T1000 (cell line): Measurements from ENCODE around the gene LAMA5.

ENCODE experiments used
- DNase-seq: peaks from one replicate; lab custom pipeline; 2025; ENCODE audit warnings: mixed read lengths; lab: John Stamatoyannopoulos, UW

LAMA5 gene

DNA sequence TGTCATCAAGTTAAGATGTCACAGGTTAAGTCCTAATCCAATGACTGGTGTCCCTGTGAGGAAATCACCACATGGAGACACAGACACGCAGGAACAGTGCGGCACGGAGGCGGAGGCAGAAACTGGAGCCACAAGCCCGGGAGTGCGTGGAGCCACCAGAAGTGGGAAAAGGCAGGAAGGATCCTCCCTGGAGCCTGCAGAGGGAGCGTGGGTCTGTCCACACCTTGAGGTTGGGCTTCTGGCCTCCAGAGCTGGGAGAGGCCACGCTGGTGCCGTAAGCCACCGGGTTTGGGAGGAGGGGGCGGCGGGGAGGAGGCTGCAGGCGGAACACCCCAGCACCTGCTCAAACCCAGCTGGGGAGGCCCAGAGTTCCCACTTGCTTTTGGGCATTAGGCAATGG, 36.2 kb upstream of the LAMA5 start:
- no peak for DNase-seq

DNA sequence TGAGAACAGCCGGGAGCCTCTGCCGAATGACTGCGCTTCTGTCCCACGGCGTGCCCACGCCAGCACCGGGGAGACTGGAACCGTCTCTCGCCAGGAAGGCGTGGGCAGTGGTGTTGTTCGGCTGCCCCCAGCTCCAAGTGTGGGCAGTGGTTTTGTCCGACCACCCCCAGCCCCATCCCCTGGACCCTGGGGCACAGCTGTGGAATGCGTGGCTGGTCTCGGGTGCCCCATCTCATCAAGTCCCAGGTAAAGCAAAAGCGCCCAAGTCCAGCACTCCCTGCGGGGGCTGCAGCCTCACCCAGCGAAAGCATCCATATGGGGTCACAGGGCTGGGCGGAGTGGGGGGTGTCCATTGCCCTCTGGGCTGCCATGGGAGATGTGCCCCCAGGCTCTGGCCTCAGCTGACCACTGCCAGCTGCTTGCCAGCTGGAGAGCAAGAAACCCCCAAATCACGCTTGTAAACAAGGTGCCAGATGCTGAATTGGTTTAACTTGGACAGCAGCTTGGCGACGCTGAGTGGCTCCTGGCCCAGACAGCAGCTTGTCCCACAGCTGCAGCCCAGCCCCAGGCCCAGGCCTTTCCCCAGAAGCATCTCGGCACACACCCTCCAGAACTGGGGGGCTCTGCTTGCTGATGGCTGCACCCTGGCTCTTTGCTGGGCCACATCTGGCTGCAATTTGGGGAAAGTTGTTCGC, 35.5 kb upstream of the LAMA5 start:
- no peak for DNase-seq

DNA sequence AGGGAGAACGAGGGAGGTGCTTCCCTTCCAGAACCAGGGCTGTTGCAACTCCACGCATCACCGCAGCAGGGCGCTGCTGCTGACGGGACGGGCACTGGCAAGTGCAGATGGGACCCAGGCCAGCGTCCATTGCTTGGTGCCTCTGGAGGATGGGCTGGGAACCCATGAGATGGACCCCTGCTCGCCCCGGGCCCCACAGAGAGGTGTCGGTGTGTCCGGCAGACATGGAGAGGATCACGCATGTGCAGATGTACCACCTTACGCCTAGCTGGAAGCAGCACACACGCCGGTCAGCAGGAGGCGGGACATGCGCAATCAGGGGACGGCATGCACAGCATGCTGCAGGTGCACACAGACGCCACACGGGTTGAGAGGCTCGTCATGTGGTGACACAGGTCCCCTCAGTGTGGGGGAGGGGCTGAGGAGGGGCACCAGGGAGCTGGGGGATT, 34.2 kb upstream of the LAMA5 start:
- no peak for DNase-seq

DNA sequence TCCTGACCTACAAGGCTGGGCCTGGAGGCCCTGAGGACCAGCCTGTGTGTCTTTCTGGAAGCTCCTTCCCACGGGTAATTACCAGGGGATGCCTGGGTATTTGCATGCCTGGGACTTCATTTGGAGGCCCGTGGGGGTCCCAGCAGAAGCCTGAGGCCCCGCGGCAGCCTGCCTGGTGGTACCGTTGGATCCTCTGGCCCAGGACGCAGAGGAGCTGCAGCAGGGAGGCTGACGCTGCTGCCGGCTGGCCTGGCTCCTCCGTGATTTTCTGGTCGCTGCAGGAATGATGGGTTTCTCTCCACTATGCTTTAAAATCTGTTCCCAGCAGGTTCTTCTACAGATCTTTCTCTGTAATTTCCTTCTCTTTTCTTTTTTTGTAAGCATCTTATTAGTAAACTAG, 33.4 kb upstream of the LAMA5 start:
- DNase-seq: no peak

DNA sequence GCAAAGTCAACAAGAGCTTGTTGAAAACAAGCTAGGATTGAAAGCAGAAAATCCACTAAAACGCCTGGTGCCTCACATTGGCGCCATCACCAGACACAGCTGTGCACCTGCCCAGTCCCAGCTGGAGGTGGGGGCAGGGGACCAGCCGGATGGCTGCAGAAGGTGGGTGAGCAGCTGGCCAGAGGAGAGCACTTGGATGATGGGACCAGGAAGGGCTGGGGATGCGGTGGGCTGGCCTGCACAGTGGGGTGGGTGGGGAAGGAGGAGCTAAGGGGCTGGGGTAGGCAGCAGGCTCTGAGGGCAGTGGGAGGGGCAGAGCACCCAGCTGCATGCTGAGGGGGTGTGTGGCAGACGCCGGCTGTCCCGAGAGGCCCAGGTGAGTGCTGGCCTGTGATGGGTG, 32.9 kb upstream of the LAMA5 start:
- no peak for DNase-seq

DNA sequence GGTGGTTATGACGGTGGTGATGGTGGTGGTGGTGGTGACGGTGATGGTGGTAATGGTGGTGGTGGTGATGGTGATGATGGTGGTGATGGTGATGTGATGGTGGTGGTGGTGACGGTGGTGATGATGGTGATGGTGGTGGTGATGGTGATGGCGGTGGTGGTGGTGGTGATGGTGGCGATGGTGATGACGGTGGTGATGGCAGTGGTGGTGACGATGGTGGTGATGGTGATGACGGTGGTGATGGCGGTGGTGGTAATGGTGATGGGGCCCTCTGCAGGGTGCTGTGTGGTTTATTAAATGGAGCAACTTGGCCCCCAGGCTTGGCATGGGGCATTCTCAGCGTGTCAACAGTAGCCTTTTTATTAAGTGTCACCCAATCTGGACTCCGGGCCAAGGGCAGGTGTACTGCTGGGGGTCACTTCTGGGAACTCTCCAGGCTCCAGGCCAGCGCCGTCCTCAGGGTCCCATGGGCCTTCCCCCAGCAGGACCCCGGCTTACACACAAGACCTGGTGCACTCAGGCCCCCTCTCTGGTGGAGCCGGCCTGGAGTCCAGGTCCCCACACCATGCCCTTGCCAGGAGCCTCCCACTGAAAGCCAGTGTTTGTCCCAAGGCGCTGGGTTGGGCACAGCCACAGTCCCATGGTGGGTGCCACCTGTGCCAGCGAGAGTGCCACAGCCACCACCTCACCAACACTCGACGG, 31.2 kb upstream of the LAMA5 start:
- DNase-seq: no peak

DNA sequence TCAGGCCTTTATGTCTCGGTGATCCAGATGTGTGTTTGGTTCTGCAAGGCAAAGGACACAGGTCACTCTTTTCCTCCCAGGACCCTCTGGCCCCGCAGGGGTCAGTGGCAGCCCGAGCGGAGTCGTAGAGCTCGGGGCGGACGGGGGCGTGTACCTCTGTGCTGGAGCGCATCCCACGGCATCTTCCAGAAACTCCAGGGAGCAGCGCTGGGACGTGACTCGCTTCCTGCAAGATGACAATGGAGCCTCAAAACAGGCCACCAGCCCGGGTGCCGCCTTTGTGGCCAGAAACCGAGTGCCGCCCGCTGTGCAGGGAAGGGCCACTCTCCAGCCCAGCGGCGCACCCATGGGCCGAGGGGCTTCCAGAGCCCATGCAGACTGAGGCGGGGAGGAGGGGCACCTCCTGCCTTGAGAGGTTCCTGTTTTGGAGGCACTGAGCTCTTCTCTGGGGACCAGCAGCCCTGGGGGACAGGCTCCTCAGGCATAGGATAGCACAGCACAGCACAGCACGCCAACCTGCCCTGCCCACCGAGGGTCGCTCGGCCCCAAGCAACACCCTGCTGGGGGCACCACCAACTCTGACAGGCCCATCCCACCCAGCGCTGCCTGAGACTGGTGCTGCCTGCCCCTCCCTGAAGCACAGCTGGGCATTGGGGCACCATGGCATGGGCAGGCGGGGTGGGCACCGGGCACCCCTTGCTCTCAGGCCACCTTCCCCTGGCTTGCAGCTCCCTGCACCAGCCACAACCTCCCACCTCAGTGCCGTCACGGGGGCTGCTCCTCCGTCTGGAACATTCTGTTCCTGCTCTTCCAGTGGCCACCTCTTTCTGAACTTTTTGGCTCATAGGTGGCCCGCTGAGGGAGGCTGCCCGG, 29.5 kb upstream of the LAMA5 start:
- no peak for DNase-seq

DNA sequence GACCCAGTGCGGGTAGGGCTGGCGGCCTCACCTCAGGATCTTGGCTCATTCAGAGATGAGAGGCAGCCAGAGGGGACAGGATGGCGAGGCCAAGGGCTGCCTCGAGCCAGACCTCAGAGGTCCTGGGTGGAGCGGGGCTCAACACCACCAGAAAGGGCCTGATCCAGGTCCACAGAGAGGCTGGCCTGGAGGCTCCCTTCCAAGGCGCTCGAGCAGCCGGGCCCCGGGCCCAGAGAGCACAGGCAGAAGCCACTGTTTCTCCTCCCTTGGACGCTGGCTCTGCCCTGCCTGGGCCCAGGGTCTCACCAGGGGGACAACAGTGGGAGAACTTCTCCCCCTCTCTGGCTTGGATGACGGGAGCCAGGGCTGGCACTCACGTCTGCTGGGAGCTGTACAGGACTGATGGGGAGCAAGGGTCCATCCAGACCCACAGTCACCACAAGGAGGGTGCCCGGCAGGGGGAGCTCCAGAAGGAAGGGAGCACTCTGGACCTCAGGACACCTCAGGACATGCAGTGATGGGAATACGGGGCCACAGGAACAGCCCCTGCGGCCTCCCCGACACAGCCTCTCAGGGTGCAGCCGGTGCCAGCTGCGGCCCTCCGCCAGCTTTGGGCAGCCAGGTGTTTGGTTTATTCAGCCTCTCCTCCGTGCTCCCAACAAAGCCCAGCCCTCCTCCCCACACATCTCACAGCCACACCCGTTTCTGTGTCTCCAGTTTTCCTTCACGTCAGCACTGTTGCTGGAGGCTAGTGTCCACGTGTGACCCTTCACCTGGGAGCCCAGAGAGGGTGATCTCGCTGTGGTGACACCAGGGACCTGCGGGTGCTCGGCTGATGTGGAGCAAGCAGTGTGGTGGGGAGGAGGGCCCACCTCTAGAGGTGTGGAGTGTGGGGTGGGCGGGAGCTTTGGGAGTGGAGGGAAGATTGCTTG, 28.5 kb upstream of the LAMA5 start:
- DNase-seq: no peak

DNA sequence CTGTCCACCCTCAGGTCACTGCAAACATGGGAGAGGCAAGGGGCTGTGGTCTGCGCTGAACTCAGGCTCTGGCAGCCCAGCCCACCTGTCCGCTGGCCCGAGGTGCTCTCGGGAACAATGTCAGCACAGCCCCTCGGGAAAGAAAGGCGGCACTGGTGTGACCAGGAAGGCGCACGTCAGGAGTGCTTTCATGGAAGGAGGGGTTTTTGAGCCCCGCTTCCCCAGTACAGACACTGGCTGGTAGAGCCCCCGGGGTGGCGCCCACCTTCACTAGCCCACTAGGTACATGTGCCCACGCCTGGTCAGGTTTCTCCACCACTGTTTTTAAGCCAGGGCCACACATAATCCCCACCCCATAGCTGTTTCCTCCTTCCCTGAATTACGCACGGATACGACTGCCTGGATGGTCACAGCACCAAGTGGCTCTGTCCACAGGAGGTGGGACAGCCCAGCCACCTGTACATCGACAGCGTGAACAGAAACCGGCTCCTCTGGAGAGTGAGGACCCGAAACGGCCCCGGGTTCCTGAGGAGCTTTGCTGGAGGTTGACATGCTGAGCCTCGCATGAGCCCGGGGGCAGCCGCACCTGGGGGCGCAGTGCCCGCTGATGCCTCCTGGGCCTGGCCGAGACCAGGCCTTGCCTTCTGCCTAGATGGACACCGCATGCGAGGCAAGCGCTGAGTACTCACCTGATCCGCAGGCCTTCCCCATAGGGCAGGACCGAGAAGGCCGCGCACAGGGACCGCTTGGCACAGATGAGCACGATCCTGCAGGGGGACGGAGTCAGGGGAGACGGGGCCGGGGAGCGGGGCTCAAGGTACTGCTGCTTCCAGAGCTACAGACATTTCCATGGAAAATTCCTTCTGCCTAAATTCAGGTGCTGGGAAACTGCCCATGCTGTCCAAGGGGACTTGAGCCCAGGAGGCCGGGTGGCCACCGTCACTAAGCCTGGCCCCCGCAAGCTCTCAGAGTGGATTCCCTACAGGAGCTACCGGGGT, 27.4 kb upstream of the LAMA5 start:
- no peak for DNase-seq

DNA sequence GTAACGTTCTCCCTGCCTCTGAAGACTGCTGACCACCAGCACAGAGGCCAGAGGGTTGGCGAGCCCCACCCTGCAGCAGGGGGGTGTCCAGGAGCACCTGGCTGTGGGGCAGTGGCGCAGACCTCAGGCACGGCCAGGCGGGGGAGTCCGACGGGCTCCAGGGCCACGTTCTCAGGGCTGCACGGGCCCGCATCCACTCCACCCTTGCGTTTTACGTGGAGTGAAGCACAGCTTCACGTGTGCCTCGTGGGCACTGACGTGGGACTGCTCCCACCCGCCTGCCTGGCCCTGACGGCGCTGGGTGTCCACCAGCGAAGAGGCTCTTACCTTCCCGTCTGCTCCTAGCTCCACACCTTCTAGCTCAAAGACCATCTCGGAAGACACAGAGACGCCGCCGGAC, 26.7 kb upstream of the LAMA5 start:
- DNase-seq: no peak

DNA sequence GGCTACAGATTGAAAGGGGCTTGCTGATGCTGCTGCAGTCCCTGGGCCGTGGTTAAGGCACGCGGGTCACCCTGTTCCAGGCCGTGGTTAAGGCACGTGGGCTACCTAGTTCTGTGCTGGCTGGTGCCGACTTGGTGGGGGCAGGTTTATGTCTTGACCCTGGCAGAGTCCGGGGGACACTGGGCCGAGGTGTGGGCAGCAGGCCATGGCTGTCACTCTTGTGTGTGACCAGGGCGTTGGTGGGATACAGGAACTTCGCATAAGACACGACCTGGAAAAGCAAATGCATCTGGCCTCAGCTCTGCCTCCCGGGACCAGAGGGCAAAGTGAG, 26.2 kb upstream of the LAMA5 start:
- DNase-seq: no peak

DNA sequence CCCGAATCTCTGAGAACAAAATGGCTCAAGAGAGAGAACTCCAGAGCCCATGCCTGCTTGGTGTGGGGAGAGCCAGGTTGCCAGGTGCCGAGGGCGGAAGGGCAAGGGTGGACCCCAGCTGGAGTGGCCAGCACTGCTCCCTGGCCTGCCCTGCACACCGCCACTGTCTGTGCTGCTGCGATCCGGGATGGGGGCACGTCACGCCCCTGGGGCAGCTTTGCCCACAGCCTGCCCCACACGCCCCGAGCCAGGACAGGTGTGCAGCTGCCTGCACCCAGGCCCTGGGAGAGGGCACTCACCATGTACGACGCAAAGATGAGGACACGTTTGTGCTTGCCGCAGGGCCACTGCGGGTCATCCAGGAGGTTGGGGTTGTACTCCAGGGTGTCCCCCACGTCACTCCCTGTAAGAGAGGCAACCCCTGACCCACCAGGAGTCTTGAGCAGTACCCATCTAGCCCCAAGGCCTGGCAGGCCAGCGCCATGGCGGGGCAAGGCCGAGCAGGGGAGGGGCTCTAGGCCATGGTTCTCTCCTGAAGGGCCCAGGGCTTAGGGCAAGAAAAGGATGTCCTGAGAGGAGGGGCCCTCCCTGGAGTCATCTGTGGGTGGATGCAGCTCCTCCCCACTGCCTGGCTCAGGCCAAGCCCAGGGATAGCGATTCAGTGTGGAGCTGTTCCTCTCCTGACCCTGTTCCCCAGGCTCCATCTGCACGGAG, 25.7 kb upstream of the LAMA5 start:
- no peak for DNase-seq

DNA sequence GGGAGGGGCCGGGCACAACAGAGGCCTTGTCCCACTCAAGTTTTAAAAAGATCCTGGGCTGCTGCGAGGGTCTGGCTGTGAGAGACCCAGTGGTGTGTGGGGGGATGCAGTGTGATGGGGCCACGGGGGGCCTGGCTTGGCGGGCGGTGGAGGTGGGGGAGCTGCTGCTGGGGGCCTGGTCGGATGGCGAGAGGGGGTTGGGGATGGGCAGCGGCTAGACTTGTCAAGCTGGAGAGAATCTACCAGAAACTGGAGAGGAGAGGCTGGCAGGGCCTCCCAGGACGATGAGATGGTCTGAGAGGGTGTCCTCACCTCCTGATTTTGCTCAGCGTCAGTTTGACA, 24.9 kb upstream of the LAMA5 start:
- no peak for DNase-seq

DNA sequence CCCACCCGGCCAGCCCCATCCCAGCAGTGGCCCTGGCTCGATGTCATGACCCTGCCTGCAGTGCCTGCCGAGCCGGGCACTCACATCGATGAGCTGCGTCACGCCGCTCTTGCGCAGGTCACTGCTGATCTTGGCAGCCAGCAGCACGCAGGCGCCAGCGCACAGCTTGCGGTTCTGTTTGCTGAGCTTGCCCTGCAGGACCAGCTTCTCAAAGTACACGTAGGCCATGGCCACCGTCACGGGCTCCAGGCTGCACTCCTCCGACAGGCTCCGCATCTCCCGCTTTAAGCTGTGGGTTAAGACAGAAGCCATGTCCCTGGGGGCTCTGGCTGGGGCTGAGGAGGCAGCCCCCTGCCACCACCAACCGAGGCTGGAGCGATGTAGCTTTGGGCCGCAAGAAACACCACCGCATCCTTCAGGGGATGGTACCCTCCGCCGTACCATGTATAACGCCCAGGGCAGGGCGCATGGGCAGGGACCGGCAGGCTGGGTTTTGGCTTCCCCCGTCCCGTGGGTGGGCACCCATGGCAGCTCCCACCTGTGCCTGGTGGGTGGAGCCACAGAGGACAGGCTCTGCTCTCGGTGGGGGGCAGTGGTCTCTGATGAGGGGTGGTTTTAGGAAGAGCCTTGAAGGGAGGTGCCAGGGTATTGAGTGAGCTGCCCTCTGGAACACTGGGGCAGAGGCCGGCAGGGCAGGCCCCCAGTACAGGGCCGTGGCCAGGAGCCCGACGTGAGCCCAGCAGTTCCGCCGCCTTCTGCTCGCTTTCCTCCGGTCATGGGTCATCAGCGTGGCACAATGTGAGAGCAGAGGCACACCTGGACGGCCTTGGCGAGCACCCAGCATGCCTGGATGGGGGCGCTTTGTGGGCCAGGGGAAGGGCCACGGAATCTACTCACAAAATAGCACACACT, 24.3 kb upstream of the LAMA5 start:
- DNase-seq: no peak

DNA sequence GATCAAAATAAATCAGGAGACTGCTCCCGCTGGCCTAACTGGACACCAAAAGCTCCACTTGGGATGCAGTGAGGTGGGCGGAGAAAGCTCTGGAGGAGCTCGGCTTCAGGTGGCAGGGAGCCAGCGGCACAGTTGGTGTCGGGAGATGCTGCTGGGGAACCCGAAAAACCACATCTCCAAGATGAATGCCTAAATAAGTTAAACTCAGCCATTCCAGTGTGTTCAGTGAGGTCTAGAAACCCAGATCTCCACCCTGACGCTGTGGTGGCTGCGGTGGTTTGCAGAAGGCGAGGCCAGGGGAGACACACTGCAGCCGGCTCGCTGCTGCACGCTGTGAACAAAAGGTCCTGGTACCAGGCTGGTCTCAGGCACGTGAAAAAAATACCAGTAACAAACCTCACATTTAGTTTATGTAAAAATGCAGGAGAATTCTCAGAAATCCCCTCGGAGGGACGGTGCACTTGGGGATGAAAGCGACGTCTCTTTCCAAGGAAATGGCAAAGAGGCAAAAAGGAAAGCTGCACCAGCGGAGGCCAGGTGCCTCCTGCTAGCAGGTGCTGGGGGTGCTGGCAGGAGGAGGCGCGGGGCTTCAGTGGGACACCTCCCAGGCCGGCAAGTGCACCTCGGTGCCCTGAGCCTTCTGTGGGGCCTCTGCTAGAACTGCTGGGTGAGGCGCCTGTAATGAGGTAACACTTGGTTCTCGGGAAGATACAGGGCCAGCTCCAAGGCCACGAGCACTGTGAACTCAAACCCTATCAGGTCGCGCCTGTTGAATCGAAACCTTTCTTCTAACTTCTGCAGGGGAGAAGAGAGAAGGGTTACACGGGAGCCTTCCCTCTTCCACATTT, 23.4 kb upstream of the LAMA5 start:
- no peak for DNase-seq

DNA sequence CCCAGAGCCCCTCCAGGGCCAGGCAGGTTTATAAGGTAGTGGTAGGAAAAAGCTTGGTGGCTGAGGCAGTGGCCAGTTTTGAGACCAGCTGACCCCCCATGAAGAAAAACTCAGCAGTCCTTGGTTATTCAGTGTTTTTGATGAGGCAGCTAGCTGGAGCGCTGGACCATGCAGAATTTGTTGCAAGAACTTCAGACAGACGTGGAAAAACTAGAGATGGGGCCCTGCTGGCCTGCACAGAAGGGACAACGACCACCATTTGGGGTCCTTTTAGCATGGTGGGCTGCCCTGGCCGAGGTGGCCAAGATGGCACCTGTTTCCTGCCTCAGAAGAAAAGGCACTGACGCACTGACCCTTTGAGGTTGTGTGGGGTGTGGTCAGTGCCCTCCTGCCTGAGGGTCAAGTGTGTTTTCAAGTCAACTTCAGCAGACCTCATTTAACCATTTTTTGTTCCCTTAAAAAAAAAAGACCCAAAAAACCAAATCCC, 22.5 kb upstream of the LAMA5 start:
- DNase-seq: no peak

DNA sequence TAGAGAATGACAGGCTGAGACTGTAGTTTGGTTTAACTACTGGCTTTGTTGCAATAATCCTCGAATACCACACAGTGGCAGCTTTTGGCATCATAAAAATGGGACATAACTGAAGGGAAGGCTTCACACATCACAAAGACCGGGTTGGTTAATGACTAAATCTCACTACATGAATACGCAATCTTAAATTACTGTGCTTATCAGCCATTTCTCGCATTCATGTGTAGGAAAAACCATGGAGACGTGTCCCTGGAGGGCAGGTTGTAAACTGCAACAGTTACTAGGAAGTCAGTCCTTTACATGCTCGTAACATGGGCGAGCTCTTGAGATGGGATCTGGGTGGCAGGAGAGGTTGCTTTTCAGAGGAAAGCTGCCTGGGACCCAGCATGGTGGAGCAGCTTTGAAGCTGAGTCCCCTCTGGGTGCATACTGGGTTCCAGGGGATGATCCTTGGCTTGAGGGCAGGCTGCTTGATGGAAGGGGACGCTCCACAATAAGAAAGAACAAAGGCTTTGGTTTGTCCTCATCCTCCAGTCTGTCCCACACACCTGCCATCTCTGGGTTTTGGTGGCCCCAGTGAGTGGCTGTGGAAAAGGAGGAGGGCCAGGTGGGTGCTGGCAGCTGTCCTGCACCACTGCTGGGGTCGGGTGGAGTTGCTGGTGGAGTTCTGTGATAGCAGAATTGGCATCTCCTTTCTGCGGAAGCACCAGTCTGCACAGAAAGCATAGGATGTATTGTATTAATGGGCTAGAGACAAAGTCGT, 21.9 kb upstream of the LAMA5 start:
- DNase-seq: no peak
